ENCODE data around the gene DIAPH2.

The DIAPH2 gene

GRCh38 chrX:96924581-96924980 is 239.9 kb downstream of the DIAPH2 start:
- TF ChIP-seq ZC3H10 (CRISPR knock-in tag; IDR thresholded peaks at IDR 0.05) (no peak), ARNTL (CRISPR knock-in tag; IDR thresholded peaks at IDR 0.05; ENCODE audit: borderline replicate concordance, low read depth) (no peak), POU6F1 (CRISPR knock-in tag; IDR thresholded peaks at IDR 0.05; ENCODE audit: borderline replicate concordance, low read depth) (no peak), CSRNP3 (CRISPR knock-in tag; IDR thresholded peaks at IDR 0.05) (no peak), TCF4 (CRISPR knock-in tag; IDR thresholded peaks at IDR 0.05; ENCODE audit: borderline replicate concordance) (no peak), PATZ1 (CRISPR knock-in tag; IDR thresholded peaks at IDR 0.05; ENCODE audit: borderline replicate concordance) (no peak), ZNF8 (CRISPR knock-in tag; IDR thresholded peaks at IDR 0.05) (no peak), CREB5 (CRISPR knock-in tag; IDR thresholded peaks at IDR 0.05; ENCODE audit: low read depth) (no peak)
- ATAC-seq, result no peak

GRCh38 chrX:96929036-96929435 is 244.4 kb downstream of the DIAPH2 start:
- TF ChIP-seq ZC3H10 (CRISPR knock-in tag; IDR thresholded peaks at IDR 0.05), result no peak
- no peak for ATAC-seq

- ATAC-seq, result no peak
- no peak for TF ChIP-seq ZNF8 (CRISPR knock-in tag; IDR thresholded peaks at IDR 0.05)
- TF ChIP-seq TOX (CRISPR knock-in tag; IDR thresholded peaks at IDR 0.05; ENCODE audit: borderline replicate concordance), result no peak
- TF ChIP-seq ZNF565 (CRISPR knock-in tag; conservative IDR thresholded peaks at IDR 0.05; ENCODE audit: low read depth), result no peak
- no peak for TF ChIP-seq PPARA (CRISPR knock-in tag; IDR thresholded peaks at IDR 0.05; ENCODE audit: borderline replicate concordance)
- TF ChIP-seq ARNTL (CRISPR knock-in tag; IDR thresholded peaks at IDR 0.05; ENCODE audit: borderline replicate concordance, low read depth), result no peak
- no peak for TF ChIP-seq ESRRG (CRISPR knock-in tag; IDR thresholded peaks at IDR 0.05)
- TF ChIP-seq BACH2 (CRISPR knock-in tag; IDR thresholded peaks at IDR 0.05; ENCODE audit: borderline replicate concordance), result no peak
- TF ChIP-seq CSDC2 (CRISPR knock-in tag; IDR thresholded peaks at IDR 0.05), result no peak
These were observed 273.1 kb downstream of the DIAPH2 start for GRCh38 chrX:96957718-96958117.

GRCh38 chrX:96971812-96972211 is 287.2 kb downstream of the DIAPH2 start:
- ATAC-seq, result no peak
- TF ChIP-seq PATZ1 (CRISPR knock-in tag; IDR thresholded peaks at IDR 0.05; ENCODE audit: borderline replicate concordance), result no peak
- TF ChIP-seq ISL1 (CRISPR knock-in tag; IDR thresholded peaks at IDR 0.05), result no peak
- TF ChIP-seq TCF4 (CRISPR knock-in tag; IDR thresholded peaks at IDR 0.05; ENCODE audit: borderline replicate concordance), result no peak
- TF ChIP-seq TOX (CRISPR knock-in tag; IDR thresholded peaks at IDR 0.05; ENCODE audit: borderline replicate concordance), result no peak
- no peak for TF ChIP-seq ZNF565 (CRISPR knock-in tag; conservative IDR thresholded peaks at IDR 0.05; ENCODE audit: low read depth)
- TF ChIP-seq CSRNP3 (CRISPR knock-in tag; IDR thresholded peaks at IDR 0.05), result no peak
- no peak for TF ChIP-seq CREB5 (CRISPR knock-in tag; IDR thresholded peaks at IDR 0.05; ENCODE audit: low read depth)
